Activated T-cell treated with anti-CD3 and anti-CD28 coated beads for 4 hours (primary cell): ENCODE measurements around the gene ASPSCR1.
A peak's percentile ranks its signal among the peaks of the same experiment; 100 is the strongest.

Experiments
- DNase-seq: peaks from one replicate; pipeline ENCODE4 v3.0.0-alpha.2; 2020

The ASPSCR1 gene, protein sequence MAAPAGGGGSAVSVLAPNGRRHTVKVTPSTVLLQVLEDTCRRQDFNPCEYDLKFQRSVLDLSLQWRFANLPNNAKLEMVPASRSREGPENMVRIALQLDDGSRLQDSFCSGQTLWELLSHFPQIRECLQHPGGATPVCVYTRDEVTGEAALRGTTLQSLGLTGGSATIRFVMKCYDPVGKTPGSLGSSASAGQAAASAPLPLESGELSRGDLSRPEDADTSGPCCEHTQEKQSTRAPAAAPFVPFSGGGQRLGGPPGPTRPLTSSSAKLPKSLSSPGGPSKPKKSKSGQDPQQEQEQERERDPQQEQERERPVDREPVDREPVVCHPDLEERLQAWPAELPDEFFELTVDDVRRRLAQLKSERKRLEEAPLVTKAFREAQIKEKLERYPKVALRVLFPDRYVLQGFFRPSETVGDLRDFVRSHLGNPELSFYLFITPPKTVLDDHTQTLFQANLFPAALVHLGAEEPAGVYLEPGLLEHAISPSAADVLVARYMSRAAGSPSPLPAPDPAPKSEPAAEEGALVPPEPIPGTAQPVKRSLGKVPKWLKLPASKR

DNA sequence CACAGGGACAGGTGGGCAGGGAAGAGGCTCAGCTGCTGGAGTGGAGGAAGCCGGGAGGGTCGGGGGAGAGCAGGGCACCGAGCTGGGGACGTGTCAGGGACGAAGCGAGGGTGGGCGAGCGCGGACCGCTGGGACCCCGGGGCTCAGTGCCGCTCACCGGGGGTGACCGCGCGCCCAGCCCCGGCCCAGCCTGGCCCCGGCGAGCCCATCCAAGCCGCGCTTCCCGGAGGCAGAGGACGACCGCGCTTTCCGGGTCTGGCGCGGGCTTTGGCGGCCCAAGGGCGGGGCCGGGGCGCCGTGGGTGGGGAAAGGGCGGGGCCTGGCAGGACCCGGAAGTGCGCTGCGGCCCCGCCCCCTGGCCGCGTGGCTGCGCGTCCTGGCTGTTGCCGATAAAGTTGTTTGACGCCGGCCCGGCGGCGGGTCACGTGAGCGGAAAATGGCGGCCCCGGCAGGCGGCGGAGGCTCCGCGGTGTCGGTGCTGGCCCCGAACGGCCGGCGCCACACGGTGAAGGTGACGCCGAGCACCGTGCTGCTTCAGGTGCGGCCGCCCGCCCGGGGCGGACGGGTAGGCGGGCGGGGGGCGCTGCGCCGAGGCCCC, at the start of gene ASPSCR1:
Gene ASPSCR1 (plus strand): TSS at position 419 of the 598 bp plus-strand sequence. CDS start 18 bp downstream, at position 437.
- peak; percentile 87 for DNase-seq

DNA sequence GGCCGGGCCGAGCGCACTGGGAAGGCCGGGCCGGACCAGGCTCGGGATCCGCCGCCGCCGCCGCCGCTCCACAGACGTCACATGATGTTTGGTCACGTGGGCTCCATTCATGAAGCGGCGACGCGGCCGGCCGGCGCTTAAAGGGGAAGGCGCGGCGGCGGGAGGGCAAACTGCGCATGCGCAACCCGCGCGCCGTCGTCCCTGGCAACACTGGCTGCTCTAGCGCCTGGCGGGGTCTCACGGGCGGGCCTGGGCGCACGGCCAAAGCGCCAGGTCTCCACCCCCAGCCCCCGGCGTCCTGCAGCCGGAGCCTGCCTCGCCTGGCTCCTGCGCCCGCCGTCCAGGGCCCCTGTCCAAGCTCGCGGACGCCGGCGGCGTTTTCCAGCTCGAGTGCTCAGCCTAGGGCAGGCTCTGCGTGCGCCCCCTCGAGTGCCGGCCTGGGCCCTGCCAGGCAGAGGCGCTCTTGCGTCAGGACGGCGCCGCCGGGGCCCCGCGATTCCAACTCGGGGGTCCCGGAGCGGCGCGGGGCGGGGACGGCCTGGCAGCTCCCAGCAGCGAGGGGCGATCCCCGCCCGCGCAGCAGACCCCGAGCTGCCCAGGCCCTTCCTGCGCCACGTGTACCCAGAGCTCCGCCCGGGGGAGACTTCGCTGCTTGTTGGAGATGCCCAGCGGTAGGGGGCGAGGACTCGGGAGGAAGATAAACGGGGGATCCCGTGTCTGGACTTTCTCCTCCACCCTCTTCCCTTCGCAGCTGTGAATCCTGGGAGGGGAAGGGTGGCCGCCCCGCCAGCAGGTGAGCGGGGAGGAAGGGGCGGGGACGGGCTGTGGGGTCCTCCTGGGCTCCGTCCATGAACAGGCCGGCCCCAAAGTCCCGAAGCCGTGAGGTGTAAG, 49.5 kb upstream of the ASPSCR1 start, which contains the start of gene MAFG:
Gene MAFG (minus strand): TSS at position 83 of the 891 bp plus-strand sequence. CDS start 4,550 bp downstream, outside the sequence.
- DNase-seq, result peak; percentile 81

- DNase-seq, result no peak
These were observed 48.7 kb upstream of the ASPSCR1 start for GRCh38 chr17:81928544-81929252.

GRCh38 chr17:81929253-81930141, 47.9 kb upstream of the ASPSCR1 start:
- DNase-seq, result no peak

- no peak for DNase-seq
These were observed 47.0 kb upstream of the ASPSCR1 start for GRCh38 chr17:81930142-81931125.

- DNase-seq, result no peak
These were observed 46.3 kb upstream of the ASPSCR1 start for GRCh38 chr17:81931189-81931556.

DNA sequence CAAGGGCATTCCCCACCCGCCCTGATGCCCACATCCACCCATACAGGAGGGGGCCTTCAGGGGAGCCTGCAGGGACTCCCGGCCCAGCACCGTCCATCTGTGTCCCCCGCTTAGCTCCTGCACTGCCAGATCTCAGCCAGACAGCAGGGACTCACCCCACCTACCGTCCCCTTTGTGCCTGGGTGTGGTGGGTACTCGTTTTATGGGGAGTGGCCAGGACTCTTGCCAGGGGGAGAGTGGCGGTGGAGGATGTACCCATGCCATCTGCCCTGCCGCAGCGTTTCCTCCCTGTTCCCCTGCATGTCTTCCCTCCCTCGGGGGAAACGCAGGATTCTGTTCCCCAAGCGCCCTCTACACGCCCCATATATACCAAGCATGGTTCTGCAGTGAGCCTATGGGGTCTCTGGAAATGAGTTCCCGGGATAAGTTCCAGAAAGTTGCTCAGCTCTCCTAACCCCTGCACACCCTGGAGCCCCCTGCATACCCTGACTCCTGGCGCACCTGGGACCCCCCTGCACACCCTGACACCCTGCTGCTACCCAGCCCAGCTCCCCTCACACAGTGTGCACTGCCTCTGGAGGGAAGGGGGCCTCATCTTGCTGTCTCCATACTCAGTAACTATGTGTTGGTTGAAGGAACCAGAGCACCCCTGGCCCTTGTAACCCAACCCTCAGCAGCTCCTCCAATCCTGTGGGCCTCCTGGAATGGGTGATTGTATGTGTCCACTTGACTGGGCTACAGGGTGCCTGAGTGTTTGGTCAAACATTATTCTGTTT, 45.7 kb upstream of the ASPSCR1 start:
- DNase-seq, result no peak

DNA sequence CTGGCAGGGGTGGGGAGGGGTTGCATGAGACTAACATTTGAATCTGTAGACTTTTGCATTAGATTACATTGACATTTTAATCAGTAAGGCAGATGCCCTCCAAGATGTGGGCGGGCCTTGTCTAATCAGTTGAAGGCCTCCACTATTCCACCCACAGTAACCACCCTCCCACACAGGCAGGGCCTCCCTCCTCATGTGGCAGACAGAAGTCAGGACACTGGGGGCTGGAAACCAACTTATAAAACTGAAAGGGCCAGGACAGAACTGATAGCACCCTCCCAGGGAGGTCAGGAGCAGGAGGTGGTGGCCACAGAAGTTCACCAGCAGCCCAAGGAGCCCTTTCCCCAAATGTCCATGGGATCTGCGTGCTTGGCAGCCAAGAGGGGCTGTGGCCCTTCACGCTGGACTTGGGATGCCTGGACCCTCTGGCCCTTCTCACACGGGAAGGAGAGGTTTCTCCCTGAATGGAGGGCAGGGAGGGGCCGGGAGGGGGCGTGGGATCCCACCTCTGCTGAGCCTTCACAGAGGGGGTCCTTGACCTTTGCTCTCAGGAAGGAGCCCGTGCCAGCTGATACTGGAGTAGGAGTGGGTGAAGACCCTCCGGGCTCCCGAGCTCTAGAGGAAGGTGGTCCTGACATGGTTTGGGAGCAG, 45.0 kb upstream of the ASPSCR1 start:
- no peak for DNase-seq

DNA sequence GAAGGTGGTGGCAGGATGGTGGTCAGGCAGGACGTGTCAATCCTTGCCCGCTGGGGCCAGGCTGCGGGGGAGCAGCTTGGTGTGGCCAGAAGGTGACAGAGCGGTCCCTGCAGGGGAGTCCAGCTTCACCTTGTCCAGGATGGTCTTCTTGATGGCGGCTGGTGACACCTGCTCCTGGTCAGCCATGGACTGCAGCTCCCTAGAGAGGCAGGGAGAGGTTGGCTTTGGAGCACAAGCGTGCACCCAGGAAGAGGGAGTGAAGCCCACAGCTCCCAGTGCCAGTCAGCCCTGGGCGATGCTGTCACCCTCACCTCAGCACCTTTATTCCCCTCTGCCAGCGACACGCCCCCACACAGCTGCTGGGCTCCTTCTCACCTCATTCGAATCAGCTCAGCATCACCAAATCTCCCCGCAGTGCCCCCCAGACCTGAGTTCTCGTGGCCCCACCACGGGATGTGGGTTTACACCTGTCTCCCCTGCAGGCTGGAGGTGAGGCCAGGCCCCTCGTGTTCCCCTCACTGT, 44.2 kb upstream of the ASPSCR1 start:
- no peak for DNase-seq

DNA sequence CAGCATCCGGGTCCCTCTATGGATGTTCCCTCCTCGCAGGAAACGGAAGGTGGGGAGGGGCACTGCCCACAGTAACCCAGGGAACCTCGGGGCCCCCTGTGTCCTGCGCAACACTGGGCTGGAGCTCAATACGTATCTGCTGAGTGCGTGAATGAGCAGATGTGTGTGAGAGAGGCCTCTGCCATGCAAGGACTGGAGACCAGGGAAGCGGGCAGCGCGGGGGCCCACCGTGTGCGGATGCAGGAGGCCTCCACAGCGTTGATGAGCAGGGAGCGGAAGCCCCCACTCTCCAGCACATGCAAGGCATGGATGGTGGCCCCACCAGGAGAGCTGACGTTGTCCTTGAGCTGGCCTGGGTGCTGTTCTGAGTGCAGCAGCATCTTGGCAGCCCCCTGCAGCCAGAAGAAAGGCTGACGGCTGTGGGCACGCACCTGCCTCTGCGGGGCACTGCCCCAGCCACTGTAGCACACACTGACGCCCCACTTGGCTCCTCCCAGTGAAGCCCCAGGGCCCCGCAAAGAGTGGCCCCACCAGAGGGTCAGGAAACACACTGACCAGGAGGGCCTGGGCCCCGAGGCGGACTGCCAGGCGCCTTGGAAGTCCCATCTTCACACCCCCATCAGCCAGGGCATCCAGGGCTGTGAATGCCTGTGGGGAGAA, 43.2 kb upstream of the ASPSCR1 start:
- no peak for DNase-seq

DNA sequence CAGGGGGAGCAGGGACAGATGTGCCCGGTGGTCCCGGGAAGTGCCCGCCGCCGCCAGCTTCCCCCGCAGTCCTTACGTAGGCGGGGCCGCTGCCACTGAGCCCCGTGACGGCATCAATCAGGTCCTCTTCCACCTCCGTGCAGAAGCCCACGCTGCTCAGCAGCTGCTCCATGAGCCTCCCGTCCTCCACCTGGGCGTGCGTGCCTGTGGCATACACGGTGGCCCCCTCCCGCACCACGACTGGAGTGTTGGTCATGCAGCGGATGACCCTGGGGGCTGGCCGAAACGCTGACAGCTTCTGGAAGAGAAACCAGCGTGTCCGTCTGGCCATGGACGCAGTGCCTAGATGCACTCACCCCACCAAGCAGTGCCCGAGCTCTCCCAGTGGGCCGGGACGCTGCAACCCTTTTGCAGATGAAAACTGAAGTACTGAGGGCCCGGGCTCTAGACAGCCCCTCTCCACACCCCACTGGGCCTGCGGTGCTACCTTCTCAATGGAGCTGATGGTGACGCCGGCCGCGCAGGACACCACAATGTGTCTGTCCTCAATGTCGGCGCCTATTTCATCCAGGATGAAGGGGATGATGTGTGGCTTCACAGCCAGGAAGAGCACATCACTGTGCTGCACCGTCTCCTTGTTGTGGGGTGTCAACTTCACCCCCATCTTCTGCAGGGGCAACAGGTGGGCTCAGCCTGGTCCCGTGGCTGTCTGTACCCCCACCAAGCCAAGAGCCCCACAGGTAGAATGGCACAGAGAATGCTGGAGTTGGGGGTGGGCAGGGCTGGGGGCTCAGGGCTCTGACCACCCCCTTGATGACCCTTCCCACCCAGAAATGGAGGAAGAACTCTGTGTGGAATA, 42.4 kb upstream of the ASPSCR1 start:
- DNase-seq, result no peak

DNA sequence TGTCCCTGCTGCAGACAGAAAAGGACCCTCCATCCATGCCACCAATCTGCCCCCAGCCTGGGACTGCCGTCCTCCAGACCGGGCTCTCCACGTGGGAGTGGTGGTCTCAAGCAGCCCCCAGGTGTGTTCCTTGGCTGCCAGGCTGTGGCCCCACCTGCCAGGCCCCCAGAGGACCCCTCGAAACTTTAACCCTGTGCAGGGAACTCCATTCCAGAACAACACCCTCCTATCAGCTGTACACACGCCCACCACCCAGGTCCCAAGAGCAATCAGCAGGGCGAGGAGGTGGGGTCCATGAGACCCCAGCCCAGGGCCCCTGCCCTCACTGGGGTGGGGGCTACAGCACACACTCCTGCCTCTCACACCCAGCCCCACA, 41.7 kb upstream of the ASPSCR1 start:
- no peak for DNase-seq

GRCh38 chr17:81939218-81939617, 38.2 kb upstream of the ASPSCR1 start:
- no peak for DNase-seq

GRCh38 chr17:81939881-81940385, 37.5 kb upstream of the ASPSCR1 start:
- DNase-seq, result no peak

- DNase-seq, result no peak
These were observed 36.6 kb upstream of the ASPSCR1 start for GRCh38 chr17:81940538-81941483.
